Cardiac atrium fibroblast (primary cell): ENCODE data around the gene SLC16A13. TPM values are rescaled to one million over a fixed set of nuclear protein-coding genes. Genes with fewer than 3 reads are reported as not detected.

Experiments used
- total RNA-seq: library from RNA; depleted of rRNA; stranded (reverse); fragments of >200 nt; gene quantifications from 2 replicates; pipeline ENCODE4 v1.2.3, GENCODE V29; 2015

SLC16A13 gene, protein sequence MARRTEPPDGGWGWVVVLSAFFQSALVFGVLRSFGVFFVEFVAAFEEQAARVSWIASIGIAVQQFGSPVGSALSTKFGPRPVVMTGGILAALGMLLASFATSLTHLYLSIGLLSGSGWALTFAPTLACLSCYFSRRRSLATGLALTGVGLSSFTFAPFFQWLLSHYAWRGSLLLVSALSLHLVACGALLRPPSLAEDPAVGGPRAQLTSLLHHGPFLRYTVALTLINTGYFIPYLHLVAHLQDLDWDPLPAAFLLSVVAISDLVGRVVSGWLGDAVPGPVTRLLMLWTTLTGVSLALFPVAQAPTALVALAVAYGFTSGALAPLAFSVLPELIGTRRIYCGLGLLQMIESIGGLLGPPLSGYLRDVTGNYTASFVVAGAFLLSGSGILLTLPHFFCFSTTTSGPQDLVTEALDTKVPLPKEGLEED
- 0.90 and 1.1 TPM in 2 replicates for total RNA-seq

DNA sequence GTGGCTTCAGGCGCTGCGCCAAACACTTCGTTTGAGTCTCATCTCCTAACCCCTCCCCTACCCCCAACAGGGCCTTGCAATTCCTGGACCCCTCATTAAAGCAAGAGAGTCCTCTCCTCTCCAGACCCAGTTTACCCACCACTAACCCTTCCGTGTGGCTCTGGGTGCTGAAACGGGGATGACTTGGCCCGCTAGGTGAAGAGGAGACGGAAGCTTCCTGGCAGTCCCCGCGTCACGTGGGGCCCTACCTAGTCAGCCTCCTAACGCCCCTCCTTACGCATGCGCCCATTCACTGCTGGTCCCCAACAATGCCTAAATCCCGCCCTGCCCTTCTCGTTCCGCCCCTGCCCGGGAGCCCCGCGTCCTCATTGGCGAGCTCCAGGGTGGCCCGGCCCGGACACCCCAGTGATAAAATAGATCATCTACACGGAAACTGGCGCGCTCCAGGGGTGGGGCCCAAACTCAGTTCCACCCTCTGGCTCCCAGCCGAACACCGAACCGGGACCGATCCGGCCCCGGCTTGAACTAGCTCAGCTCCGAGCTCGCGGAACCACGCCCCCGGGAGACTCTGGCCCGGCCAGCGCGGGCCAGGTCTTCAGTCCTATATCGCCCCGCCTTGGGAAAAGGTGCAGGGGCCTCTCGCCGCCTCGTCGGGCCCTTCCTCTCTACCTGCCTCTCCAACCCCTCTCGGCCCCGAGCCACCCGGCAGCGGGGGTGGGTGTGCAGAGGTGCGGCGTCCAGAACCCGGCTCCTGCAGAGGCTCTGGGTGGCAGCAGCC, at the start of gene SLC16A13:
TSS of gene SLC16A13 (plus strand) at position 425 of the 778 bp plus-strand sequence. CDS start 368 bp downstream, outside the sequence.

DNA sequence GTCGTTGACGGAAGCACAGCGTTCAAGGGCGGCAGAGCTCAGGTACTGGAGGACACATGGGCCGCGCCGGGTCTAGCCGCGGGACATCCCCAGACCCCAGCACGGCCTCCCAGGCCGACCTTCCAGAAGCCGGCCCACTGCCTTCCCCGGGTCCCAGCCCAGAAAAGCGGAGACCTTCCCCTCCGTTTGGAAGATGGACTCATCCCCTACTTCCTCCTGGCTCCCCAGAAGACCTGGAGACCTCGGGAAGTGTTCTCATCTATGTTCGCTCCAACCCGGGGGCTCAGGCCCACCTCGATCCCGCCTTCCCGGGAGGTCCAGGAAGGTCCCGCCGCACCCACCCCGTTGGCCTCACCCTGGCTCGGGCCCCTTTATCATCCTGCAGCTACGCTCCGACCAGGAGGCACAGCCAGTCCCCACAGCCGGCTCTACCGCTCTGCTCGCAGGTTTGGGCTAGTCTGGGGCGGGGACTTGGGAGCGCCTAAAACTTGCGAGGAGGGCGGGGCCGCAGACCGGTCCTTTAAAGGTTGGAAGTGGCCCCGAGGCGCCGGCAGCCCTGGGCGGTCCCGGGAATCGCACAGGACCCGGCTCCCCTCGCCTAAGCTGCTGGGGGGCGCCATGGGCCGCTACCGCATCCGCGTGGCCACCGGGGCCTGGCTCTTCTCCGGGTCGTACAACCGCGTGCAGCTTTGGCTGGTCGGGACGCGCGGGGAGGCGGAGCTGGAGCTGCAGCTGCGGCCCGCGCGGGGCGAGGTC, 40.1 kb upstream of the SLC16A13 start, which contains the start of gene ALOX12:
TSS of gene ALOX12 (plus strand) at position 550 of the 756 bp plus-strand sequence. CDS start at position 619, 69 bp downstream.

GRCh38 chr17:7022781-7023571, 12.8 kb upstream of the SLC16A13 start, which contains the start of gene BCL6B:
BCL6B (plus strand) TSS chr17:7023050; CDS start chr17:7023672, 622 bp downstream.

DNA sequence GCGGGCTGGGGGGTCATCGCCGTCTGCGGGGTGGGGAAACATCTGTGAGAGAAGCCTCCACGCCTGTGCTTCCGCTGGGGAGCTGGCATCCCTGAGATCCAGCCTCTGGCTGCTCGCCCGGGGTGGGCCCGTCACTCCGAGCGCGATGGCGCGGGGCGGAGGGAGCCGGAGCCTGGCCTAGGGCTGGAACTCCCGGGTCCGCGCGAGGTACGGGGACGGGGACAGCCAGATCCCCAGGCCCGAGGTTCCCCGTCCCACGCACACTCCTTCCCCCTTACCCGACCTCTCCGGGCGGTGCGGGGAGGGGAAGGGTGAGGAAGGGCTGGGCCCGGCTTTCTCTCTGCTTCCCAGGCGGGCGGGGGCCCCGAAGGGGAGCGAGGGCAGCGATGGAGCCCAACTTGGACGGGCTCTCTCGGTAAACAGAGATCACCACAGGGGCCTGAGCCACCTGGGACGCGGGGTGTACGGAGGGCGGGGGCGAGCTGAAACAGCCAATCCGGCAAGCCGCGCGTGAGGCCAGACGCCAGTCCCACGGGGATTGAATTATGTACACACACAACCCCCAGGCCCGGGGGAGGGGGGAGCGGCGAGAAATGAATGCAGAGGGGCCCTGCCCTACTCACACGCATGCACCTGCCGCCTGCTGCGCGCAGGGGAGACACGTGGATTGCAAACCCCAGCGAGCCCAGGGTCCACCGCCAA, 7.8 kb downstream of the SLC16A13 start, which contains the start of gene SLC16A11:
TSS of gene SLC16A11 (minus strand) at position 596 of the 702 bp plus-strand sequence. CDS start at position 17, 579 bp downstream.

GRCh38 chr17:7079581-7080455, 44.0 kb downstream of the SLC16A13 start, which contains the start of gene CLEC10A:
CLEC10A (minus strand) TSS chr17:7080251; CDS start chr17:7078812, 1,439 bp downstream.

Other genes with a start within 250 kb of the SLC16A13 start
- not detected in 2 replicates for gene TEKT1, start 204.3 kb upstream of the SLC16A13 start, total RNA-seq
- not detected in 2 replicates for gene ALOX12, start 40.0 kb upstream of the SLC16A13 start, total RNA-seq
- 237 and 238 TPM in 2 replicates for gene RNASEK, start 23.4 kb upstream of the SLC16A13 start, total RNA-seq
- 0.90 and 4.7 TPM in 2 replicates for gene BCL6B, start 13.0 kb upstream of the SLC16A13 start, total RNA-seq
- not detected in 2 replicates for gene SLC16A11, start 8.1 kb downstream of the SLC16A13 start, total RNA-seq
- not detected in 2 replicates for gene CLEC10A, start 44.2 kb downstream of the SLC16A13 start, total RNA-seq
- not detected in 2 replicates for gene ASGR2, start 78.8 kb downstream of the SLC16A13 start, total RNA-seq
- 0.18 and 1.1 TPM in 2 replicates for gene ASGR1, start 143.4 kb downstream of the SLC16A13 start, total RNA-seq
- 17.3 and 17.7 TPM in 2 replicates for gene DLG4, start 183.8 kb downstream of the SLC16A13 start, total RNA-seq
- 559 and 643 TPM in 2 replicates for gene ACADVL, start 183.9 kb downstream of the SLC16A13 start, total RNA-seq
- gene DVL2, start 198.5 kb downstream of the SLC16A13 start, total RNA-seq: 33.4 and 33.9 TPM in 2 replicates
- gene PHF23, start 203.4 kb downstream of the SLC16A13 start, total RNA-seq: 41.3 and 81.2 TPM in 2 replicates
- gene GABARAP, start 206.4 kb downstream of the SLC16A13 start, total RNA-seq: 160 and 299 TPM in 2 replicates
- gene CTDNEP1, start 215.7 kb downstream of the SLC16A13 start, total RNA-seq: 65.3 and 66.3 TPM in 2 replicates
- 22.5 and 28.7 TPM in 2 replicates for gene ELP5, start 216.2 kb downstream of the SLC16A13 start, total RNA-seq
- gene CLDN7, start 226.5 kb downstream of the SLC16A13 start, total RNA-seq: 0.16 and 2.0 TPM in 2 replicates
- 0.18 TPM in 1 of 2 replicates, not detected in the other for gene SLC2A4, start 245.7 kb downstream of the SLC16A13 start, total RNA-seq